ENCODE results near the gene ELP4. TPM values are rescaled to one million over a fixed set of nuclear protein-coding genes. Genes with fewer than 3 reads are reported as not detected.
"Not testable (repeated sequence)": the region's sequence is repeated elsewhere in the genome, so short reads cannot be mapped to it uniquely, and the experiment has no call there.

ELP4 gene
- total RNA-seq, 1 donor from 2014 or later = 23.4 TPM

GRCh38 chr11:31493235-31493634, 16.3 kb upstream of the ELP4 start:
- TF ChIP-seq CTCF (IDR thresholded peaks at IDR 0.05; ENCODE audit: unreplicated experiment) = no peak
- Mint-ChIP-seq H3K27me3 (no peaks in the 10 kb centered on the region), H3K36me3 (ENCODE audit: insufficient read depth) (peaks cover 42% of the 10 kb centered on the region)

GRCh38 chr11:31493762-31494161, 15.8 kb upstream of the ELP4 start:
- not testable (repeated sequence) for H3K4me1 Mint-ChIP-seq (ENCODE audit: low read depth); DNase-seq (ENCODE audit: low spot score, unreplicated experiment); H3K27me3 Mint-ChIP-seq; H3K4me3 Mint-ChIP-seq (ENCODE audit: low read depth); H3K27ac Mint-ChIP-seq
- Mint-ChIP-seq H3K9me3 (ENCODE audit: low read depth) (peaks cover 11% of the 10 kb centered on the region), H3K36me3 (ENCODE audit: insufficient read depth) (peaks cover 45% of the 10 kb centered on the region)

More at GRCh38 chr11:31493235-31493634, 16.3 kb upstream of the ELP4 start:
- DNase-seq (ENCODE audit: low spot score, unreplicated experiment) = no peak
- Mint-ChIP-seq H3K27ac (no peak overlapping the region), H3K4me1 (ENCODE audit: low read depth) (peaks cover 2% of the 10 kb centered on the region), H3K4me3 (ENCODE audit: low read depth) (no peak overlapping the region), H3K9me3 (ENCODE audit: low read depth) (peaks cover 11% of the 10 kb centered on the region)

- Mint-ChIP-seq H3K4me3 (ENCODE audit: low read depth) (no peak overlapping the region), H3K9me3 (ENCODE audit: low read depth) (peaks cover 11% of the 10 kb centered on the region), H3K27me3 (no peaks in the 10 kb centered on the region), H3K4me1 (ENCODE audit: low read depth) (peaks cover 1% of the 10 kb centered on the region), H3K36me3 (ENCODE audit: insufficient read depth) (peaks cover 41% of the 10 kb centered on the region), H3K27ac (no peak overlapping the region)
- TF ChIP-seq CTCF (IDR thresholded peaks at IDR 0.05; ENCODE audit: unreplicated experiment) = no peak
- no peak for DNase-seq (ENCODE audit: low spot score, unreplicated experiment)
Observed at GRCh38 chr11:31499576-31500178, 9.9 kb upstream of the ELP4 start.

GRCh38 chr11:31500560-31500959, 9.0 kb upstream of the ELP4 start:
- TF ChIP-seq CTCF (IDR thresholded peaks at IDR 0.05; ENCODE audit: unreplicated experiment) = no peak
- peaks cover 33% of the 10 kb centered on the region for H3K36me3 Mint-ChIP-seq (ENCODE audit: insufficient read depth)
- H3K4me1 Mint-ChIP-seq (ENCODE audit: low read depth) = peaks cover 1% of the 10 kb centered on the region
- no peak overlapping the region for H3K27ac Mint-ChIP-seq
- DNase-seq (ENCODE audit: low spot score, unreplicated experiment) = no peak
- no peaks in the 10 kb centered on the region for H3K27me3 Mint-ChIP-seq
- H3K9me3 Mint-ChIP-seq (ENCODE audit: low read depth) = peaks cover 4% of the 10 kb centered on the region
- H3K4me3 Mint-ChIP-seq (ENCODE audit: low read depth) = no peak overlapping the region

GRCh38 chr11:31509051-31509428, 527 bp upstream of the ELP4 start:
- Mint-ChIP-seq H3K4me1 (ENCODE audit: low read depth) (peaks cover 22% of the 10 kb centered on the region), H3K27ac (peak overlapping the region; percentile 99), H3K36me3 (ENCODE audit: insufficient read depth) (peaks cover 7% of the 10 kb centered on the region), H3K9me3 (ENCODE audit: low read depth) (no peaks in the 10 kb centered on the region), H3K27me3 (no peaks in the 10 kb centered on the region), H3K4me3 (ENCODE audit: low read depth) (peak overlapping the region; percentile 89)
- TF ChIP-seq CTCF (IDR thresholded peaks at IDR 0.05; ENCODE audit: unreplicated experiment) = no peak
- no peak for DNase-seq (ENCODE audit: low spot score, unreplicated experiment)

GRCh38 chr11:31512117-31512516, 2.5 kb downstream of the ELP4 start:
- Mint-ChIP-seq H3K27ac (no peak overlapping the region), H3K9me3 (ENCODE audit: low read depth) (no peaks in the 10 kb centered on the region), H3K4me3 (ENCODE audit: low read depth) (no peak overlapping the region), H3K36me3 (ENCODE audit: insufficient read depth) (no peaks in the 10 kb centered on the region), H3K4me1 (ENCODE audit: low read depth) (peaks cover 22% of the 10 kb centered on the region), H3K27me3 (no peaks in the 10 kb centered on the region)
- DNase-seq (ENCODE audit: low spot score, unreplicated experiment) = no peak
- no peak for TF ChIP-seq CTCF (IDR thresholded peaks at IDR 0.05; ENCODE audit: unreplicated experiment)

Data from progenitor cell of endocrine pancreas (in vitro differentiated cells).